GM12892 (cell line): ENCODE results near the gene PRR16.

ENCODE experiments used
- POLR2A ChIP-seq: IDR thresholded peaks from 2 replicates; pipeline ENCODE4 v1.6.1; 2011; ENCODE audit warnings: low read depth, low read length, control low read depth
- POLR2AphosphoS5 ChIP-seq: IDR thresholded peaks from 2 replicates; pipeline ENCODE4 v1.6.1; 2011; ENCODE audit warnings: low read depth, low read length, control low read depth

- no peak for TF ChIP-seq POLR2AphosphoS5
- no peak for TF ChIP-seq POLR2A
Measured at GRCh38 chr5:120605325-120606079, 141.4 kb downstream of the PRR16 start.
